Measurements from ENCODE around the gene ABCD1. TPM values are rescaled to one million over a fixed set of nuclear protein-coding genes. Genes with fewer than 3 reads are reported as not detected.
"Not testable (repeated sequence)": the region's sequence is repeated elsewhere in the genome, so short reads cannot be mapped to it uniquely, and the experiment has no call there.

The ABCD1 gene
- total RNA-seq, 1 experiment from 2014 or later = 44.9 TPM

- Histone ChIP-seq H2AFZ (no peak overlapping the region), H3K9me2 (ENCODE audit: insufficient read depth) (no peaks in the 10 kb centered on the region), H3F3A (ENCODE audit: insufficient read depth, low read depth) (no peaks in the 10 kb centered on the region), H4K20me1 (ENCODE audit: insufficient read depth) (no peaks in the 10 kb centered on the region), H3K4me3 (no peak overlapping the region), H3K27me3 (ENCODE audit: insufficient read depth, low read depth) (no peaks in the 10 kb centered on the region), H3K4me1 (replicated peaks; ENCODE audit: insufficient read depth) (no peaks in the 10 kb centered on the region), H3K27ac (no peak overlapping the region), H3K9me3 (ENCODE audit: insufficient read depth, low read depth) (no peaks in the 10 kb centered on the region), H3K36me3 (ENCODE audit: low read depth) (no peaks in the 10 kb centered on the region), H3K4me2 (no peak overlapping the region), H3K79me2 (ENCODE audit: low read depth) (no peaks in the 10 kb centered on the region)
- TF ChIP-seq EZH2 (IDR thresholded peaks at IDR 0.05; ENCODE audit: low read depth) = no peak
- no peak for TF ChIP-seq CTCF (conservative IDR thresholded peaks at IDR 0.05)
- ChIA-PET POLR2A (ENCODE audit: unreplicated experiment) (no interaction called here), CTCF (no interaction called here)
- DNase-seq = no peak
- BruUV-seq (replicated peaks) = no TSS peak
- intact Hi-C loops (cut with micrococcal nuclease; ENCODE audit: unreplicated experiment) = no loop called here
Observed at GRCh38 chrX:153696100-153696499, 28.6 kb upstream of the ABCD1 start.

- intact Hi-C loops (cut with micrococcal nuclease; ENCODE audit: unreplicated experiment); BruUV-seq (replicated peaks): not testable (repeated sequence)
Observed at GRCh38 chrX:153696538-153696937, 28.1 kb upstream of the ABCD1 start.

GRCh38 chrX:153696986-153697722 lies 27.5 kb upstream of the ABCD1 start:
- H3F3A ChIP-seq (ENCODE audit: insufficient read depth, low read depth); H3K79me2 ChIP-seq (ENCODE audit: low read depth); H3K4me2 ChIP-seq; H3K9me2 ChIP-seq (ENCODE audit: insufficient read depth); POLR2A ChIA-PET (ENCODE audit: unreplicated experiment); H3K9me3 ChIP-seq (ENCODE audit: insufficient read depth, low read depth); H3K4me3 ChIP-seq; CTCF ChIA-PET; intact Hi-C loops (cut with micrococcal nuclease; ENCODE audit: unreplicated experiment); H3K36me3 ChIP-seq (ENCODE audit: low read depth); DNase-seq; H2AFZ ChIP-seq; H3K4me1 ChIP-seq (replicated peaks; ENCODE audit: insufficient read depth); H4K20me1 ChIP-seq (ENCODE audit: insufficient read depth); H3K27ac ChIP-seq; H3K27me3 ChIP-seq (ENCODE audit: insufficient read depth, low read depth); BruUV-seq (replicated peaks): not testable (repeated sequence)

More at GRCh38 chrX:153696538-153696937, 28.1 kb upstream of the ABCD1 start:
- H3K27me3 ChIP-seq (ENCODE audit: insufficient read depth, low read depth); H3F3A ChIP-seq (ENCODE audit: insufficient read depth, low read depth); H3K9me2 ChIP-seq (ENCODE audit: insufficient read depth); H3K4me3 ChIP-seq; POLR2A ChIA-PET (ENCODE audit: unreplicated experiment); DNase-seq; H4K20me1 ChIP-seq (ENCODE audit: insufficient read depth); H3K9me3 ChIP-seq (ENCODE audit: insufficient read depth, low read depth); H3K79me2 ChIP-seq (ENCODE audit: low read depth); H3K4me2 ChIP-seq; H3K27ac ChIP-seq; H2AFZ ChIP-seq; CTCF ChIA-PET; H3K4me1 ChIP-seq (replicated peaks; ENCODE audit: insufficient read depth); H3K36me3 ChIP-seq (ENCODE audit: low read depth): not testable (repeated sequence)

- TF ChIP-seq CTCF (conservative IDR thresholded peaks at IDR 0.05) = no peak
- TF ChIP-seq EZH2 (IDR thresholded peaks at IDR 0.05; ENCODE audit: low read depth) = no peak
- no peaks in the 10 kb centered on the region for H3K9me3 ChIP-seq (ENCODE audit: insufficient read depth, low read depth)
- ChIA-PET CTCF (no interaction called here), POLR2A (ENCODE audit: unreplicated experiment) (no interaction called here)
- no peak overlapping the region for H3K4me2 ChIP-seq
- DNase-seq = no peak
- H3K27me3 ChIP-seq (ENCODE audit: insufficient read depth, low read depth) = no peaks in the 10 kb centered on the region
- H3K9me2 ChIP-seq (ENCODE audit: insufficient read depth) = no peaks in the 10 kb centered on the region
- H3K4me1 ChIP-seq (replicated peaks; ENCODE audit: insufficient read depth) = no peaks in the 10 kb centered on the region
- H3K4me3 ChIP-seq = no peak overlapping the region
- no TSS peak for BruUV-seq (replicated peaks)
- intact Hi-C loops (cut with micrococcal nuclease; ENCODE audit: unreplicated experiment) = no loop called here
- H3K36me3 ChIP-seq (ENCODE audit: low read depth) = no peaks in the 10 kb centered on the region
- H3F3A ChIP-seq (ENCODE audit: insufficient read depth, low read depth) = no peaks in the 10 kb centered on the region
- H3K79me2 ChIP-seq (ENCODE audit: low read depth) = no peaks in the 10 kb centered on the region
- H2AFZ ChIP-seq = no peak overlapping the region
- no peaks in the 10 kb centered on the region for H4K20me1 ChIP-seq (ENCODE audit: insufficient read depth)
- no peak overlapping the region for H3K27ac ChIP-seq
Observed at GRCh38 chrX:153697924-153698865, 26.5 kb upstream of the ABCD1 start.

- H3K36me3 ChIP-seq (ENCODE audit: low read depth); H3F3A ChIP-seq (ENCODE audit: insufficient read depth, low read depth); DNase-seq; H3K79me2 ChIP-seq (ENCODE audit: low read depth); BruUV-seq (replicated peaks); H3K4me3 ChIP-seq; H4K20me1 ChIP-seq (ENCODE audit: insufficient read depth); POLR2A ChIA-PET (ENCODE audit: unreplicated experiment); H3K9me2 ChIP-seq (ENCODE audit: insufficient read depth); intact Hi-C loops (cut with micrococcal nuclease; ENCODE audit: unreplicated experiment); CTCF ChIA-PET; H3K4me2 ChIP-seq; H3K27ac ChIP-seq; H3K27me3 ChIP-seq (ENCODE audit: insufficient read depth, low read depth); H2AFZ ChIP-seq; H3K4me1 ChIP-seq (replicated peaks; ENCODE audit: insufficient read depth); H3K9me3 ChIP-seq (ENCODE audit: insufficient read depth, low read depth): not testable (repeated sequence)
Observed at GRCh38 chrX:153699210-153699783, 25.4 kb upstream of the ABCD1 start.

All from PC-9 (cell line).